Peyer's patch (tissue), 4 donors: Measurements from ENCODE around the gene CUL7. TPM values are rescaled to one million over a fixed set of nuclear protein-coding genes. Genes with fewer than 3 reads are reported as not detected.

ENCODE experiments used
- DNase-seq, 3 donors: peaks; one replicate each; pipeline ENCODE4 v3.0.0-alpha.2; 2017 to 2019
- H3K27ac ChIP-seq, 4 donors: fragments of 200-600 bp; sonication (generic); one replicate each; pipeline ENCODE4 v1.5.1; 2016 to 2019
- H3K27me3 ChIP-seq, 2 donors: fragments of 200-600 bp; sonication (generic); one replicate each; pipeline ENCODE4 v1.5.1; 2019
- H3K36me3 ChIP-seq, 3 donors: fragments of 200-600 bp; sonication (generic); one replicate each; pipeline ENCODE4 v1.5.1; 2016 to 2019
- H3K4me1 ChIP-seq, 4 donors: fragments of 200-600 bp; sonication (generic); one replicate each; pipeline ENCODE4 v1.5.1; 2016 to 2019
- H3K4me3 ChIP-seq, 4 donors: fragments of 200-600 bp; sonication (generic); 1 replicate in 3 of 4; 2 replicates in 1 of 4; pipeline ENCODE4 v1.5.1; 2016 to 2019; ENCODE audit warnings: mild to moderate bottlenecking in 1 of 4
- H3K9me3 ChIP-seq, 4 donors: fragments of 200-600 bp; sonication (generic); one replicate each; pipeline ENCODE4 v1.5.1; 2016 to 2019; ENCODE audit warnings: mild to moderate bottlenecking in 1 of 4
- POLR2A ChIP-seq, 2 donors: fragments of 450-650 bp; IDR thresholded peaks; one replicate each; pipeline ENCODE4 v1.5.1; 2017; ENCODE audit warnings: antibody characterized with exemption in 2 of 2, mild to moderate bottlenecking in 2 of 2, moderate library complexity in 2 of 2
- total RNA-seq, 4 donors: library from RNA; depleted of rRNA; stranded (reverse); fragments of >200 nt; gene quantifications; one replicate each; pipeline ENCODE4 v1.1.0, GENCODE V29; 2016
- TF ChIP-seq, protein P1 (sequence below), 6 experiments: fragments of 450-650 bp in 4 of 6; fragments of 200-600 bp in 2 of 6; sonication (generic) in 1 of 6; IDR thresholded peaks; one replicate each; pipeline ENCODE4 v1.5.1; 2017 to 2019; ENCODE audit warnings: antibody characterized with exemption in 6 of 6, mild to moderate bottlenecking in 3 of 6, moderate library complexity in 1 of 6

Gene CUL7
- total RNA-seq, 4 donors from 2014 or later, result 19.4 to 33.0 (median 23.1) TPM

DNA sequence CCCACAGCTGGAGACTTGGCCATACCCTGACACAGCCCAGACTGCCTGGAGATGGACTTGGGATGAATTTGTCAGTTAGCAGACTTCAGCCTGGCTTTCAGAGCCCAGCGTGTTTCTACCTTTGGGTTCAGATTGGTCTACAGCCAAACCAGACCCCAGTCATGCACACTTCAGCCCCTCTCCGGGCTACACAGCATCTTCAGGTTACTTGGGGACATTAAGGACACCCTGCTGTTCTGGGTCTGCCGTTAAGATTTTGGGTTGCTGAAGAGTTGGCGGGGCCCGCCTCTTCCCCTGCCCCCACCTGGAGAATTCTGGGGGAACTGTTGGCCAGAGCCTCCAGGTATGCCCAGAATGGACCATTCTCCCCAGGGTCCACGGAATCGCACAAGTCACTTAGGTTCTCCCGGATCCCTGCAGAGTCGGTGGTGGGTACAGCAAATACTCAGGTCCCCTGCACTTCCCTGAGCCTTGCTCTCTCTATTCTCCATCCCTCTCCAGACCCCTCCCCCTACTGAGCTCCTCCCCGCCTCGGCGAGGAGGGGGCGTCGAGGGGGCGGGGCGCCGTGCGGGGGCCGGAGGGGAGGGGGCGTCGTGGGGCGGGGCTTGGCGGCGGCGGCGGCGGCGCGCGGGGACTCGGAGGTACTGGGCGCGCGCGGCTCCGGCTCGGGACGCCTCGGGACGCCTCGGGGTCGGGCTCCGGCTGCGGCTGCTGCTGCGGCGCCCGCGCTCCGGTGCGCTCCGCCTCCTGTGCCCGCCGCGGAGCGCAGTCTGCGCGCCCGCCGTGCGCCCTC lies 22.2 kb upstream of the CUL7 start, which contains the start of gene PTK7:
Gene PTK7 (plus strand): TSS at position 645 of the 794 bp plus-strand sequence. CDS start 175 bp downstream, outside the sequence.
- H3K4me3 ChIP-seq, result peak within 1 kb of the TSS; percentile 41 to 68 (median 50)
- H3K9me3 ChIP-seq, result no peaks in the 10 kb centered on the region
- DNase-seq, result peak in 1 of 3 donors; percentile 63
- H3K27ac ChIP-seq, result peak within 1 kb of the TSS in 3 of 4 donors; percentile 46 to 65 (median 65)
- H3K27me3 ChIP-seq, result no peaks in the 10 kb centered on the region
- peaks cover 0 to 37% (median 0%) of the 10 kb centered on the region in 3 donors for H3K36me3 ChIP-seq
- H3K4me1 ChIP-seq, result peaks cover 0 to 18% (median 5%) of the 10 kb centered on the region in 4 donors
- no peak for TF ChIP-seq POLR2A (IDR thresholded peaks at IDR 0.05)
- TF ChIP-seq, protein P1, sequence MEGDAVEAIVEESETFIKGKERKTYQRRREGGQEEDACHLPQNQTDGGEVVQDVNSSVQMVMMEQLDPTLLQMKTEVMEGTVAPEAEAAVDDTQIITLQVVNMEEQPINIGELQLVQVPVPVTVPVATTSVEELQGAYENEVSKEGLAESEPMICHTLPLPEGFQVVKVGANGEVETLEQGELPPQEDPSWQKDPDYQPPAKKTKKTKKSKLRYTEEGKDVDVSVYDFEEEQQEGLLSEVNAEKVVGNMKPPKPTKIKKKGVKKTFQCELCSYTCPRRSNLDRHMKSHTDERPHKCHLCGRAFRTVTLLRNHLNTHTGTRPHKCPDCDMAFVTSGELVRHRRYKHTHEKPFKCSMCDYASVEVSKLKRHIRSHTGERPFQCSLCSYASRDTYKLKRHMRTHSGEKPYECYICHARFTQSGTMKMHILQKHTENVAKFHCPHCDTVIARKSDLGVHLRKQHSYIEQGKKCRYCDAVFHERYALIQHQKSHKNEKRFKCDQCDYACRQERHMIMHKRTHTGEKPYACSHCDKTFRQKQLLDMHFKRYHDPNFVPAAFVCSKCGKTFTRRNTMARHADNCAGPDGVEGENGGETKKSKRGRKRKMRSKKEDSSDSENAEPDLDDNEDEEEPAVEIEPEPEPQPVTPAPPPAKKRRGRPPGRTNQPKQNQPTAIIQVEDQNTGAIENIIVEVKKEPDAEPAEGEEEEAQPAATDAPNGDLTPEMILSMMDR (IDR thresholded peaks at IDR 0.05), result no peak

GRCh38 chr6:43074847-43075669 lies 21.4 kb upstream of the CUL7 start:
- peaks cover 0 to 45% (median 0%) of the 10 kb centered on the region in 3 donors for H3K36me3 ChIP-seq
- H3K4me1 ChIP-seq, result peaks cover 0 to 18% (median 5%) of the 10 kb centered on the region in 4 donors
- no peak for DNase-seq
- no peaks in the 10 kb centered on the region for H3K9me3 ChIP-seq
- H3K4me3 ChIP-seq, result no peak overlapping the region
- TF ChIP-seq, protein P1 (IDR thresholded peaks at IDR 0.05), result no peak
- no peak for TF ChIP-seq POLR2A (IDR thresholded peaks at IDR 0.05)
- H3K27me3 ChIP-seq, result no peaks in the 10 kb centered on the region
- peak overlapping the region in 3 of 4 donors; percentile 23 to 65 (median 46) for H3K27ac ChIP-seq

- Histone ChIP-seq H3K27me3 (no peaks in the 10 kb centered on the region), H3K4me3 (no peak overlapping the region), H3K9me3 (no peaks in the 10 kb centered on the region), H3K4me1 (no peaks in the 10 kb centered on the region), H3K36me3 (peaks cover 0 to 86% (median 0%) of the 10 kb centered on the region in 3 donors), H3K27ac (no peak overlapping the region)
- DNase-seq, result no peak
- TF ChIP-seq, protein P1 (IDR thresholded peaks at IDR 0.05), result peak in 4 of 6 experiments; percentile 27 to 44 (median 38)
- no peak for TF ChIP-seq POLR2A (IDR thresholded peaks at IDR 0.05)
Observed at GRCh38 chr6:43070028-43070632, 16.5 kb upstream of the CUL7 start.

GRCh38 chr6:43062818-43063217 lies 9.2 kb upstream of the CUL7 start:
- no peak for TF ChIP-seq POLR2A (IDR thresholded peaks at IDR 0.05)
- TF ChIP-seq, protein P1 (IDR thresholded peaks at IDR 0.05), result no peak
- Histone ChIP-seq H3K4me1 (peaks cover 0 to 31% (median 8%) of the 10 kb centered on the region in 4 donors), H3K27ac (no peak overlapping the region), H3K27me3 (no peaks in the 10 kb centered on the region), H3K36me3 (peaks cover 0 to 47% (median 2%) of the 10 kb centered on the region in 3 donors), H3K4me3 (no peak overlapping the region), H3K9me3 (no peaks in the 10 kb centered on the region)
- no peak for DNase-seq

GRCh38 chr6:43061861-43062260 lies 8.2 kb upstream of the CUL7 start:
- Histone ChIP-seq H3K4me1 (peaks cover 0 to 35% (median 8%) of the 10 kb centered on the region in 4 donors), H3K27ac (no peak overlapping the region), H3K36me3 (peaks cover 0 to 52% (median 2%) of the 10 kb centered on the region in 3 donors), H3K27me3 (no peaks in the 10 kb centered on the region), H3K9me3 (no peaks in the 10 kb centered on the region), H3K4me3 (peak overlapping the region in 2 of 4 donors; percentile 81 to 98)
- DNase-seq, result no peak
- TF ChIP-seq, protein P1 (IDR thresholded peaks at IDR 0.05), result no peak
- TF ChIP-seq POLR2A (IDR thresholded peaks at IDR 0.05), result no peak
